GM21423 (cell line): ENCODE measurements around the gene WBP1.
"Not testable (repeated sequence)": the region's sequence is repeated elsewhere in the genome, so short reads cannot be mapped to it uniquely, and the experiment has no call there.

ENCODE experiments used
- ATAC-seq: cut with Tn5 transposase; IDR thresholded peaks from one replicate; pipeline ENCODE4 v1.9.1; 2021; ENCODE audit warnings: mild to moderate bottlenecking, moderate library complexity; ENCODE audit not compliant: unreplicated experiment

Gene WBP1

DNA sequence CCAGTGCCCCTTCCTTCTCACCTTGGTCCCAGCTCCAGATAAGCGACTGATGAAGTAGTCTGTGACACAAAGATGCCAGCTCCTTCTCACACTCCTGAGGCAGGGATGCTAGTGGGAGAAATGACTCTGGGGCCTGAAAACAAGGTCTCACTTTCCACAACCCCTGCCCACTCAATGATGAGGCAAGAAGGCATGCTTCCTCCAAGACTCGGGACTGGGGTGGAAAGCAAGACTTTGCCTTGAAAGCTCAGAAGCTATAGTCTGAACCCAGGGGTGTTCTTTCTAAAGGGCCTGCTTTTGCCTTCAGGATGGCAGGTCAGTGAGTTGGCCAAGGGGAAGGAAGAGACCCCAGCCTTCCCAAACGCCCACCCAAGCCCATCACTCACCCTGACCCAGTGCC, 23.2 kb downstream of the WBP1 start:
- no peak for ATAC-seq

DNA sequence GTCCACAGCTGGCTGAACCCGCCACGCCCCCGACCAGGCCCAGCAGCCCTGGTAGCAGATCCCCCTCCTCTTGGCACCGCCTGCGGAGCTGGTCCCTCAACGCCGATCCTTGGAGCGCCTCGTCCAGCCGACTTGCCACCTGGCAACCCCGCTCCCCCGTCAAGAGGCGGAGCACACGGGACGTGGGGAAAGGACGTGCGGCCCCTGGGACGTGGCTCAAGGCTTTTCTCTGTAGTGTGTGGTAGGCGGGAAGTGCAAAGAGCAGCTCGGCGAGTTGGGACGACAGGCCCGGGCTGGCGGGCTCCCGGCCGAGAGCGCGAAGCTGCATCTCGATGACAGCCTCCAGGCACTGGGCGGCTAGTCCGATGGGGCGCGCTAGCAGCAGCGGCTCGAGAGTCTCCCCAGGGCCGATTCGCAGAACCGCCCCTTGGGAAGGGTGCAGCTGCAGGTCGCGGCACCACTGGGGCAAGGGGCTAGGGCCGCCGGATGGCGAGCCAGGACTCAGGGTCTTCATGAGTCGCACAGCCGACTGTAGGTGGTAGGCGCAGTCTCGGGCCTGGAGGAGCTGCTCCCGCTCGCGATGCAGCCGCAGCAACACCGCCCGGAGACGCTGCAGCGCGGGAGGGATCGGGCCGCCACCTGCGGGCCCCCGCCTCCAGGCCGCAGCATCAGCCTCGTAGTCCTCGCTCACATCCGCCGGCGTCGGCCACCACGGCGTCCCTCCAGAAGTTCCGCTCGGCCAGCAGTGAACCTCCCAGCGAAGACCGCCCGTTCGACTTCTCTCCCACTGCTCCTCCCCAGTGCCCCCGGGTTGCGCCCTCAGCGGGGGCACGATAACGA, 23.9 kb downstream of the WBP1 start:
- ATAC-seq = peak; percentile 35

DNA sequence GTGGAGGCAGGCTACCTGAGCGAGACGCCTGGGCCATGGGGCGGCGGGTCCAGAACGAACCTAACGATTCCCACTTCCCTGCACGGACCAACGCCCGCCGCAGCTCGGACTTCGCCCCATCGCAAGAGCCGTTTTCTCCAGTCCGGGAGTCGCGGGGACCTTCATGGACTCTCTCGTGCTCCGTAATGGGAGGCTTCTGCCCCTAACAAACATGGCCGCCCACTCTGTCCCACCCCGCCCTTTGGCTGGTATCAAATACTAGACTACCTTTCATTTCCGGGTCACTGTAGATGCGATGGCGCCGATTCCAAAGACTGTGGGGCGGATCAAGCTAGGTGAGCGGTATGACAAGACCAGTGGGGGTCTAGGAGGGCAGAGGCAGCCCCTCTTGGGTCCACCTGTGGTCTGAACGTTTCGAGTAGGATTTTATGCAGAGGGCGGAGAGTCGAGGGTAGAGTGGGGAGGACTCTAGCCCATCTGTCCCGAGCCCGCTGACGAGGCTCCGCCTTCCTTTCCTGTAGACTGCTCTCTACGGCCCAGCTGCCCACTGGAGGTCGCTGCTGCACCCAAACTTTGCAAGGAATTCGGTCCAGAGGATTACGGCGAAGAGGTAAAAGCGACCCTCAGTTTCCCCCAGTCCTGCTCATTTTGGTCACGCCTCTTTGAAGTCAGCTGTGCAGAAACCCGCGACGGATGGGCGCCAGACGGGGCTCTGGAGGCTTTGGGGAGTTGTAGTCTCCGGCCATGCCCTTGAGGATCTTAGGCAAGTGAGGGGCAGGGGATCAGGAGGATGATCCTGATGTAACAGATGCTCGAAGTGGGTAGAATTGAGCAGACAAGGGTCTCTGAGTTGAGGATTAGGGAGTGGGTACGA, 24.8 kb downstream of the WBP1 start, which contains the start of the genes CCDC142 and TTC31:
Gene CCDC142, minus strand, starts transcription at position 198 of the 874 bp plus-strand sequence. Its CDS starts 161 bp downstream, at position 37.
Gene TTC31, plus strand, starts transcription at position 281 of the 874 bp plus-strand sequence. Its CDS starts 15 bp downstream, at position 296.
- peak; percentile 93 for ATAC-seq

DNA sequence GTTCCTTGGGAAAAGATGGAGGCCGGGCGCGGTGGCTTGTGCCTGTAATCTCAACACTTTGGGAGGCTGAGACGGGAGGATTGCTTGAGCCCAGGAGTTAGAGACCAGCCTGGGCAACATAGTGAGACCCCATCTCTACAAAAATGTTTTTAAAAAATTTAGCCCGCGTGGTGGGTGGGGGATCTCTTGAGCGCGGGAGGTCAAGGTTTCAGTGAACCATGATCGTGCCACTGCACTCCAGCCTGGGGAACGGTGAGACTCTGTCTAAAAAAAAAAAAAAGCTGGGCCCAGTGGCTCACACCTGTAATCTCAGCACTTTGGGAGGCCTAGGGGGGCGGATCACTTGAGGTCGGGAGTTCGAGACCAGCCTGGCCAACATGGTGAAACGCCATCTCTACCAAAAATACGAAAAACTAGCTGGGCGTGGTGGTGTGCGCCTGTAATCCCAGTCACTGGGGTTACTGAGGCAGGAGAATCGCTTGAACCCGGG, 25.5 kb downstream of the WBP1 start:
- not testable (repeated sequence) for ATAC-seq

DNA sequence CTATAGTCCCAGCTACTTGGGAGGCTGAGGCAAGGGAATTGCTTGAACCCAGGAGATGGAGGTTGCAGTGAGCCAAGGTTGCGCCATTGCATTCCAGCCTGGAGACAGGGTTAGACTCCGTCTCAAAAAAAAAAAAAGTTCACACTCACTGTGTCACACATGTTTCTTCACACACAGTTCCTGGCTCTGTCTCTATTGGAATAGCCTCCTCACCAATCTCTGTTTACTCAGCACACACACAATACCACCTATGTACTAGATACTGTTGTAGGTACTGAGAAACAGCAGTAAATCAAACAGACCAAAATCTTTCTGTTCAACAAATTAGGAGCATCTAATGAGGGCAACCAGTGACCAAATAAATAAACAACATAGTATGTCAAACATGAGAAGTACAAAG, 27.9 kb downstream of the WBP1 start:
- no peak for ATAC-seq

DNA sequence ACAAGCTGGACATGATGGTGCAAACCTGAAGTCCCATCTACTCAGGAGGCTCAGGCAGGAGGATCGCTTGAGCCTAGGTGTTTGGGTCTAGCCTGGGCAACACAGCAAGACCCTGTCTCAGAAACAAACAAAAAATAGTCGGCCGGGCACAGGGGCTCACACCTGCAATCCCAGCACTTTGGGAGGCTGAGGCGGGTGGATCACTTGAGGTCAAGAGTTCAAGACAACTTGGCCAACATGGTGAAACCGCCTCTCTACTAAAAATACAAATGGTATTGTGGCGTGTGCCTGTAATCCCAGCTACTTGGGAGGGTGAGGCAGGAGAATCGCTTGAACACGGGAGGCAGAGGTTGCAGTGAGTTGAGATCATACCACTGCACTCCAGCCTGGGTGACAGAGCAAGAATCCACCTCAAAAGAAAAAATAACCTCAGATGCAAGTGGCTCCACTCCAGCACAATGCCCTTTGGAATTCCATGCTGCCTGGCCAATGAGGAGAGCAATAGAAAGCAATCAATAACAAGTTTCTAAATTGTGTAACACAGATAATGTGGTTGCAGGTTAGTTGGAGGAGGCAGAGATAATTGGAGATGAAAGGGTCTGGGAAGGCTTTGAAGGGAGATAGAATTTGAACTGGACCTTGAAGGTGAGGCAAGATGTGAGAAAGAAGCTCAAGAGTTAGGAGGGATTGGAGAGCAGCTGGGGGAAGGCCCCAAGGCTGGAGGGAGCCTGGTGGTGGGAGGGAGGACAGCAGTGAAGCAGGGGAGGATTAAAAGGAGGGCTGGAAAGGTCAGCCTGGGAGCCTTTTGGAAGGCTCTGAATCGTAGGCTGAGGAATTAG, 30.6 kb downstream of the WBP1 start:
- no peak for ATAC-seq

DNA sequence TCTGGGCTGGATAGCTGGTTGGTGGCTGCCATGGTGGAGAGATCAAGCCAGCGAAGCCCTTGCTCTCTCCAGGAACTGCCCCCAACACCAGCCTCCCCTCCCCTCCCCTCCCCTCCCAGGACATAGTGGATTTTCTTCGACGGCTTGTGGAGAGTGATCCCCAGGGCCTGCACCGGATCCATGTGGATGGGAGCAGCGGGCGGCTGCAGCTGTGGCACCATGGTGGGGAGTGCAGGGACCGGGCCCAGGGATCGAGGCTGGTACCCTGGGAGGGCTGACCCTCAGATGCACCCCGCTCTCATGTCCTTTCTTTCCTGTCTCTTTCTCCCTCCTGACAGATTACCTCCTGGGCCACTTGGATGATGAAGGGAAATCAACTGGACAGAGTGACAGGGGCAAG, 31.7 kb downstream of the WBP1 start:
- no peak for ATAC-seq

DNA sequence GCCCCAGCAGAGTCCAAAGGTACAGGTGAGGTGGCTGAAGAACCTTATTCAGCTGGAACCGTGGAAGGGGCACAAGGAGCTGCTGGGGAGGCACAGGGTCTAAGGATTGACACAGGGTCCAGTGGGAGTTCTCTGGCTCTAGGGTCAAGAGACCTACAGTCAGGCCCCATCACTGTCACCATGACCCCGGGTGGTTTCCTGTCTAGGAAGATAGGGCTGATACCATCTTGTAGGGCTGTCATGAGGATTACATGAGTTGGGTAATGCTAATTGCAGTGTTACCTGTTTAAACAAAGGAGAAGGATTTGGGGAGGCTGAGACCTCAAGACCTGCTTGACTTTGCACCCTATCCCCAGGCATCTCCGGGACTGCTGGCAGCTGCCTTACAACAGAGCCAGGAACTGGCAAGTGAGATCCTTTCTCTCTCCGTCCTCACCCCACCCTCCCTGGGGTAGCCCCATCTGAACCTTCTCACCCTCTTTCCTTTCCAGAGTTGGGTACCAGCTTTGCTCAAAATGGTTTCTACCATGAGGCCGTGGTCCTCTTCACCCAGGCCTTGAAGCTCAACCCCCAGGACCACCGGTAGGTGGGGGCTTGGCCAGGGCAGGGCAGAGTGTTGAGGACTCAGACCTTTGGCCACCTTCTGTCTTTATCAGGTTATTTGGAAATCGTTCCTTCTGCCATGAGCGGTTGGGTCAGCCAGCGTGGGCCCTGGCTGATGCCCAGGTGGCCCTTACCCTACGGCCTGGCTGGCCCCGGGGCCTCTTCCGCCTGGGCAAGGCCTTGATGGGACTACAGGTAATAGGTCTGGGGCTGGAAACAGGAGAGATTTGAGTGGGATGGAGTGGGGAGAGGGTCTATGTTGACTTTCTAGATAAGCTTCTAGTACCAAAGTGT, 33.7 kb downstream of the WBP1 start:
- ATAC-seq = no peak

DNA sequence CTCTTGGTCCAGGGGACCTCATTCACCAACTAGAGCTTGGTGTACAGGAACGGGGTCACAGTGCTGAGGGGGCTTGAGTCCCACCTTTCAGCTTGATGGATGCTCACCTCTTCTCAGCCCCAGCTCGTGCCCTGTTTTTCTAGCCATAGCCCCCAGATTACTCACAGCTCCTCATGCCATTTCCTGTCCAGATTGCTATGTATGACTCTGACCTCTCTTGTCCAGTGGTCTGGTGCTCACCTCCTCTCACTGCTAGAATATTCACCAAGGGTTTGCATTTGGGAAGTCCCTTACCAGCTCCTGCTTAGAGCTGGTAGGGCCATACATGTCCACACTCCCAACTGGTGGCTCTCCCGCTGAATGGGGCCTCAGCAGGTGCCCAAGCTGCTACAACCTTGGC, 35.3 kb downstream of the WBP1 start:
- no peak for ATAC-seq

DNA sequence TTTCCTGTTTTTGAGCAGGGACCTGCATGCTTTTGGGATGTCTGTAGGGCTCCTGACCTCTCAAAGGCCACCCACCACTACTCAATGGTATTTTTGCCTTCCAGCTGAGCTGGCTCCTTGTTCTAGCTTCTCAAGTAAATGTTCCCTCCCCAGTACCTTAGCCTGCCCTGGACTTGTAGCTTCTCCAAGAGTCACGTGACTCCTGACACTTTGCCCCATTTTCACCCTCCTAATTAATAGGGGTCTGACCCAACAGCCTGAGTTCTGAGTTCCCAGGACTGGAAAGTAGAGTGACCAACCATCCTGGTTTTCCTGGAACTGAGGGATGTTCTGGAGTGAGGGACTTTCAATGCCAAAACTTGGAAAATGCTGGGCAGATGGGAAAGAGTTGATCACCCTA, 37.2 kb downstream of the WBP1 start:
- no peak for ATAC-seq

DNA sequence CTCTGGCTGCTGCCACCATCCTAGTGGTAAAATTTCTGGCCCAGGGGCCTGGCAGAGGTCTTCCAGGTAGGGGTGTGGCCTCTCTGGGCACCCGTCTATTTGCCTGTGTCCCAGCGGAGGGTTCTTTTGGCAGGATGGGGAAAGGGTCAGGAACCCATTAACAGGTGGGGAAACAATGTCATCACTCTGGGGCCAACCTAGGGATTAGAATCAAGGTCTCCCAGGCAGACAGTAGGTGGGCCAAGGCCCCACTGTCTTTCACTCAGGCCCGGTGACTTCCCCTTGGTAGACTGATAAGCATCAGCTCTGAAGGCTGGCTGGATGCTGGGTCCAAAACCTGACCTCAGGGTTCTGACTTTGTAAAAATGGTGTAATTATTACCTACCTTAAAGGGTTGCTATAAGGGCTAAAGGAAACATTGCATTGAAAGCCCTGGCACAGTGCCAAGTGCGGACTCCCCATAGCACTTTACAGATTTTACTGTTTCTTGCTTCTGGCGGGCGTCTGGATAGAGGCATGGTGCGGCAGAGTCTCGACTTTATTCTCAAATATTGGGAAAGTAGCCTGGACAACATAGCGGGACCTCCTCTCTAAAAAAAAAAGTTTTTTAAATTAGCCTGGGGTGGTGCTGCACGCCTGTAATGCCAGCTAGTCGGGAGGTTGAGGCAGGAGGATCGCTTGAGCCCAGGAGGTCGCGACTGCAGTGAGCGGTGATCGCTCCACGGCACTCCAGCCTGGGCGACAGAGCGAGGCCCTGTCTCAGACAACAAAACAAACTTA, 38.9 kb downstream of the WBP1 start:
- no peak for ATAC-seq

DNA sequence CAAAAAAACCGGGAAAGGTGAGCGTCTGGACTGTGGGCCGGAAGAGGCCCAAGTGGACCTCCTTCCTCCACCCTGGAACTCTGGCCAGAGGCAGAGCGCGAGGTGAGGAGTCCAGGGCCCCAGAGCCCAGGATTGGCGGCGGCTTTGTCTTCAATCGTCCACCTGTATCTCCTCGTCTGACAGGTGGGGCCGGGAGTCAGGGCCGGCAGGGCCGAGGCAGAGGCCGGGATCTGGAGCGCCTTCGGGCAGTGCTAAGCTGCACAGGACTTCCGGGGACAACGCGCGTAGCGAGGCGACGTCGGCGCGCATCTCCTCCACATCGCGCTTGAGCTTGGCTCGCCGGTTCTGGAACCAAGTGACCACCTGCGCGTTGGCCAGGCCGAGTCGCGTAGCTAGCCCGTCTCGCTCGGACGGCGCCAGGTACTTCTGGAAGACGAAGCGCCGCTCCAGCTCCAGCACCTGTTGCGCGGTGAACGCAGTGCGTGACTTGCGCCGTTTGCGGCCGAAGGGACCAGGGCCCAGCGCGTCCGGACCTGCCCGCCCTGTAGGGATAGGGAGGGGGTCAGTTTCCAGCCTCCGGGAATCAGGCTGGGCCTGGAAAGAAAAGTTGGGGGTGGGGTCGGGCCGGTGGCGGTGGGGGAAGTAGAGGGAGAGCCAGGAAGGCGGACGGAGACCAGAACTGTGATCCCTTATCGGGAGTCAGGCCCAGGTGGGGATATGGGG, 39.7 kb downstream of the WBP1 start:
- no peak for ATAC-seq

DNA sequence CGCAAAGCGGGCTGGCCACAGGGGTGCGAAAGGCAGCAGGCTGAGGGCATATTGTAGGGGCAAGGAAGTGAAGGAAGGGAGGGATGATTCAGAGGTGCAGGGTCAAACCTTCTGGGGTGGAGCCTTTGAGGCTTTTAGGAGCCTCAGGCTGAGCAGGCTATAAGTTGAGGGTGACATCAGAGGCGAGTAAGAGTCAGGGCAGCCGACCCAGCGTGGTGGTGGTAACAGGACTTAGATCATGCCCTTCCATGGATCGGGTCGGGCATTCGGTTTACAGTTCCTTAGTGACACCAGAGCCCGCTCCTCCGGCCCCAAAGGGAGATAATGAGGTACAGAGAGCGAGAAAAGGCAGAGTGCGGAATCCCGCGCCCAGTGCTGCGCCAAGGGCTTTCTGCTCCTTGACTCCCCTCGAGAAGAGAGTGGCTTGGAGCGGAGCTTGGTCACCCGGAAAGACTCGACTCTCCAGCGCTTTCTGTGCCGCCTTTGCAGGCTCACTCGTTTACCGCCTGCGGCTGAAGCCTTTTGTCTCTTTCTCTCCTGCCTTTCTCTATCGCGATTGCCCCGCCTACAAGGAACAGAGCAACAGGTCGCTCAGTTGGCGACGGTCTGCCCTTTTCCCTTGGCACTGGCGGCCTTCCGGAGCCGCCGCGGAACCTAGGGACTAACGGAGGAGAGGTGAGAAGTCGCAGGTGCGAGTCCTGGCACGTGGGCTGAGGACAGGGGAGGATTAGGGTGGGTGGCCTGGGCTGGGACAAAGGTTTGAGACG, 40.4 kb downstream of the WBP1 start:
- no peak for ATAC-seq

DNA sequence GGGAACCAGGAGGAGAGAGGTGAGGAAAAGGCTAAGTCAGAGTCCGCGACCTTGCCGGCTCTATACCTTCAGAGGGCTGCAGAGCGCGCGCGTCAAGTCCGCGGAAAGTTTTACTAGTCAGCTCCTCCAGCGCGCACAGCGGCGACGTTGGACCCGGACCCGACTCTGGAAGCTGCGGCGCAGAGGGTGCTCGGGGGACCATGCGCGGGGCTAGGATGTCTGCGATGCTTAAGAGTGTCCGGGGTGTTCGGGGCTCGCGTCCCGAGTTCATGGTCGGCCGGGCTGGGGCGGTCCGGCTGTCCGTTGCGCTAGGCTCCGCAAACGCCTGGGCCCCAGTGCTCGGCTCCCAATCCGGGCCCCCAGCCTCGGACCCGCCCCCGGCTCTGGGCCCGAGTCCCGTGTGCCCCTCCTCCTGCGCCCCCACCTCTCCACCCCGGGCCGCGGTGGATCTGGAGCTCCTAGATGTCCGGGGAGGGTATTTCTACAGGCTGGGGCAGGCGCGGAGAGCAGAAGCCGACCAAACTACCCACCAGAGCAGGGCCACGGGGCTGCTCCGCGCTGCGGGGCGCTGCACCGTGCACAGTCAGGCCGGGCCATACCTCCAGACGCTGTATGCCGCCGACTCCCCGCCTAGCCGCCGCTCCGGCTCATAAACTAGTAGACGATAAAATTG, 41.2 kb downstream of the WBP1 start, which contains the start of gene LBX2:
Gene LBX2, minus strand, starts transcription at position 337 of the 673 bp plus-strand sequence. Its CDS starts 66 bp downstream, at position 271.
- no peak for ATAC-seq

DNA sequence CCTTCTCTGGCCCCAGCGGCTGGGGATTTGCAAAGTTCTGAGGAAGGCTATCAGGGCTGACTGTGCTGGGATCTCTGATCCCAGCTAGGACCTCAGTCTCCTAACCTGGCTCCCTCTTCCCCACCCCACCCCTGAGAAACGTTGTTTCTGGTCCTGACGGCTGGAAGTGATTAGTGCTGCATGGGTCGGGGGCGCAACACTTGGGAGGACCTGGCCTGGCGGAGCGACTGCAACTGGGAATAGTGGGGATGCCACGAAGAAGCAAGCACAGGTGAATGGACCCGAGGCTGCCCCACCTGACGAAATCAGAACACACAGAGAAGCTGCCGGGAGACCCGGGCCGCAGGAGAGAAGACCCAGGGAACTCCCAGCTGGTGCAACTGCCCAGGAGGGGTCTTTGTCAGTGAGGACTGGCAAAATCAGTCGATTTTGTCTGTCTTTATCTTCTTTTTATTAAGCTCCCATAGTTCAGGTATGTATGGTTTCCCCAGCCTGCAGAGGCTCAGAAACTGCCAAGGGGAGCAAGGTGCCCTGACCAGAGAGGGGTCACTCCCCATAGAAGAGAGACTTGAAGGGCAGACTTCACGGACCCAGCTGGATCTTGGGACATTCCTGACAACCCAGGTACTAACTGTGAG, 41.8 kb downstream of the WBP1 start:
- no peak for ATAC-seq

DNA sequence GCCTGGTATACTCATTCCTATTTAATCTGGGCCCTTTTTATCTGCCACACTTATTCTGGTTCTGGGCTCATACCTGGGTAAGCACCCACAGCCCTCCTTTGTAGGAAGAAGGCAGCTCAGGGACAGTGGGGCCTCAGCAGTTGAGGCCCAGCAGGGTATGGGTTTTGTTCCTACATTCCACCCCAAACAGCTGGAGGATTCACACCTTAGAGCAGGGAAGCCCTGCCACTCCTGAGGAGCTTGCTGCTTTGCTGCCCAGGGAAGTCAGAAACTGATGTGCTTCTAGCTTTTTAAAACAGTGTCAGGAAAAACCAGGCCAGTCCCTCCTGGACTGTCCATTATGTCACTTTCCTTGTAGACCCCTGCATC, 42.3 kb downstream of the WBP1 start:
- ATAC-seq = no peak
